Heart right ventricle (tissue), 16 donors: ENCODE measurements around the gene NECTIN3. TPM values are rescaled to one million over a fixed set of nuclear protein-coding genes. Genes with fewer than 3 reads are reported as not detected.

Experiments used
- ATAC-seq, 8 donors: fragments of 200-7000 bp; cut with Tn5 transposase; one replicate each; pipeline ENCODE4 v1.9.1; 2020; ENCODE audit warnings: mild to moderate bottlenecking in 8 of 8, moderate library complexity in 8 of 8, moderate number of reproducible peaks in 1 of 8
- DNase-seq, 2 donors: peaks; one replicate each; pipeline ENCODE4 v3.0.0-alpha.2; 2020
- H3K27ac ChIP-seq, 10 donors: fragments of 200-600 bp; sonication (generic) in 2 of 10; one replicate each; pipeline versions ENCODE4 v1.5.0 to v1.8.0; 2020 to 2022; ENCODE audit warnings: mild to moderate bottlenecking in 3 of 10
- H3K27me3 ChIP-seq, 7 donors: fragments of 200-600 bp; one replicate each; pipeline ENCODE4 v1.8.0; 2021 to 2022; ENCODE audit warnings: mild to moderate bottlenecking in 2 of 7
- H3K36me3 ChIP-seq, 9 donors: fragments of 200-600 bp; sonication (generic) in 1 of 9; one replicate each; pipeline versions ENCODE4 v1.5.0 to v1.8.0; 2020 to 2022; ENCODE audit warnings: mild to moderate bottlenecking in 2 of 9
- H3K4me1 ChIP-seq, 9 donors: fragments of 200-600 bp; sonication (generic) in 1 of 9; one replicate each; pipeline versions ENCODE4 v1.5.0 to v1.8.0; 2020 to 2022; ENCODE audit warnings: mild to moderate bottlenecking in 4 of 9
- H3K4me3 ChIP-seq, 10 donors: fragments of 200-600 bp; sonication (generic) in 2 of 10; one replicate each; pipeline versions ENCODE4 v1.5.0 to v1.8.0; 2020 to 2022; ENCODE audit warnings: mild to moderate bottlenecking in 7 of 10, moderate library complexity in 2 of 10
- H3K9me3 ChIP-seq, 11 donors: fragments of 200-600 bp in 10 of 11; sonication (generic) in 2 of 11; one replicate each; pipeline versions ENCODE4 v1.5.0 to v1.8.0; 2013 to 2022; ENCODE audit warnings: mild to moderate bottlenecking in 2 of 11, control low read depth in 1 of 11, moderate library complexity in 1 of 11
- CTCF ChIP-seq, 9 donors: fragments of 200-600 bp; sonication (generic) in 2 of 9; IDR thresholded peaks; one replicate each; pipeline versions ENCODE4 v1.5.0 to v1.8.0; 2021 to 2022; ENCODE audit warnings: antibody characterized with exemption in 9 of 9, mild to moderate bottlenecking in 5 of 9, moderate library complexity in 1 of 9
- WGBS, 2 donors: extraction: QIAGEN DNeasy Blood & Tissue Kit; methylation state at CpG; one replicate each; pipeline ENCODE4 v1.1.7; 2013; ENCODE audit warnings: inconsistent platforms in 1 of 2; 5-methylcytosine and 5-hydroxymethylcytosine counted together
- intact Hi-C, 10 donors: fragments of 100-400 bp; cut with DNase I; formaldehyde crosslinking; loops; one replicate each; pipeline versions ENCODE4 v1.11.1 to v1.14.2; 2022
- polyA plus RNA-seq, 2 donors: library from polyadenylated mRNA; stranded (reverse); fragments of 200-250 nt; gene quantifications; one replicate each; pipeline ENCODE4 v1.2.3, GENCODE V29; 2013
- total RNA-seq, 10 donors: library from RNA; stranded (reverse); fragmentation: NEBNext Ultra II Directional in 3 of 10; extraction: Animal tissue kit (Norgen Biotek cat#: 25700) in 3 of 10; gene quantifications; one replicate each; pipeline versions ENCODE4 v1.2.1 to v1.2.4, GENCODE V29; 2021 to 2023
- donor health status: Arrhythmogenic right ventricular cardiomyopathy.
- donor health status: ischemic (EF 13 %, LVEDD 7.1; RV severe dilation, severe dysfunction).
- donor health status: healthy with polysubstance abuse.
- donor health status: DM: no; HTN: yes; CAD: no.
- donor health status: DM: no; HTN: no; CAD: no.
- donor health status: ischemic (EF 25% LVEDD 6.9; RV normal size, moderate dysfunction).
- donor health status: ischemic (EF 25% LVEDD 5.7; RV mildly dilated, moderate dysfunction).
- donor health status: healthy.
- donor health status: DM: yes; HTN: yes; CAD: no.
- donor health status: Ischemic cardiomyopathy.
- donor health status: ischemic (EF 35%, LVEDD 5.7; RV mildly dilated, moderate dysfunction).
- donor health status: nonischemic (EF 11% LVEDD 7.7; RV severe dilation, severe dysfunction).
- donor health status: DM: yes; HTN: yes; CAD: no.
- donor health status: PGD.
- donor health status: ischemic (EF 29% LVEDD 5.4; RV normal size, mild dysfunction).
- donor health status: nonischemic (EF 23%, LVEDD 6.1; RV moderate dilation, normal function).

NECTIN3 gene
- total and polyA plus RNA-seq, 12 donors, result 2.6 to 11.5 (median 7.8) TPM

GRCh38 chr3:111040959-111041358 lies 30.7 kb upstream of the NECTIN3 start:
- WGBS, 2 donors, result 86 to 95% methylated on average over 2 of the region's 2 CpGs

GRCh38 chr3:111045564-111045963 lies 26.1 kb upstream of the NECTIN3 start:
- no peak overlapping the region for H3K27ac ChIP-seq
- no peak for TF ChIP-seq CTCF (IDR thresholded peaks at IDR 0.05)
- no peak overlapping the region for H3K4me3 ChIP-seq
- WGBS, 2 donors, result 85 to 89% methylated on average over 6 of the region's 6 CpGs
- intact Hi-C loops, result no loop called here
- H3K27me3 ChIP-seq, result no peaks in the 10 kb centered on the region
- peaks cover 0 to 9% (median 0%) of the 10 kb centered on the region in 11 donors for H3K9me3 ChIP-seq
- ATAC-seq, result no peak
- H3K4me1 ChIP-seq, result no peaks in the 10 kb centered on the region
- H3K36me3 ChIP-seq, result no peaks in the 10 kb centered on the region
- DNase-seq, result no peak

More at GRCh38 chr3:111040959-111041358, 30.7 kb upstream of the NECTIN3 start:
- ATAC-seq, result no peak
- Histone ChIP-seq H3K4me1 (no peaks in the 10 kb centered on the region), H3K36me3 (no peaks in the 10 kb centered on the region), H3K27ac (no peak overlapping the region), H3K9me3 (peaks cover 0 to 31% (median 19%) of the 10 kb centered on the region in 11 donors), H3K27me3 (no peaks in the 10 kb centered on the region), H3K4me3 (no peak overlapping the region)
- intact Hi-C loops, result no loop called here
- no peak for TF ChIP-seq CTCF (IDR thresholded peaks at IDR 0.05)
- DNase-seq, result no peak

GRCh38 chr3:111047042-111047441 lies 24.6 kb upstream of the NECTIN3 start:
- ATAC-seq, result no peak
- no peak for DNase-seq
- intact Hi-C loops, result no loop called here
- H3K9me3 ChIP-seq, result peaks cover 0 to under 1% (median 0%) of the 10 kb centered on the region in 11 donors
- H3K4me3 ChIP-seq, result no peak overlapping the region
- TF ChIP-seq CTCF (IDR thresholded peaks at IDR 0.05), result no peak
- no peak overlapping the region for H3K27ac ChIP-seq
- no peaks in the 10 kb centered on the region for H3K27me3 ChIP-seq
- H3K4me1 ChIP-seq, result no peaks in the 10 kb centered on the region
- H3K36me3 ChIP-seq, result no peaks in the 10 kb centered on the region

GRCh38 chr3:111047812-111048435 lies 23.7 kb upstream of the NECTIN3 start:
- no peak for TF ChIP-seq CTCF (IDR thresholded peaks at IDR 0.05)
- no peaks in the 10 kb centered on the region for H3K27me3 ChIP-seq
- H3K4me1 ChIP-seq, result no peaks in the 10 kb centered on the region
- H3K9me3 ChIP-seq, result no peaks in the 10 kb centered on the region
- intact Hi-C loops, result no loop called here
- 79 to 84% methylated on average over 1 of the region's 1 CpG for WGBS, 2 donors
- ATAC-seq (no peak), DNase-seq (no peak)
- no peak overlapping the region for H3K4me3 ChIP-seq
- H3K27ac ChIP-seq, result no peak overlapping the region
- H3K36me3 ChIP-seq, result no peaks in the 10 kb centered on the region
